GM18526 (cell line): ENCODE measurements around the gene IL20RB.

Source experiments
- POLR2A ChIP-seq: IDR thresholded peaks from 3 replicates; pipeline ENCODE4 v1.6.1; 2011; ENCODE audit not compliant: insufficient read length; ENCODE audit errors: extremely low read depth

The IL20RB gene

GRCh38 chr3:137046747-137047146 is 89.0 kb downstream of the IL20RB start:
- no peak for TF ChIP-seq POLR2A

- TF ChIP-seq POLR2A, result no peak
Observed at GRCh38 chr3:137047240-137047639, 89.5 kb downstream of the IL20RB start.

- no peak for TF ChIP-seq POLR2A
Observed at GRCh38 chr3:137050281-137050680, 92.5 kb downstream of the IL20RB start.

- TF ChIP-seq POLR2A, result no peak
Observed at GRCh38 chr3:137052298-137052697, 94.5 kb downstream of the IL20RB start.
